HepG2 (cell line): ENCODE results near the gene NPTXR. TPM values are rescaled to one million over a fixed set of nuclear protein-coding genes. Genes with fewer than 3 reads are reported as not detected.

ENCODE experiments used
- ATAC-seq: fragments of 200-7000 bp; cut with Tn5 transposase; 3 replicates; pipeline ENCODE4 v1.9.1; 2020; ENCODE audit warnings: mild to moderate bottlenecking, moderate library complexity
- BruUV-seq: library from RNA; stranded (reverse); fragments of 400-500 nt; replicated peaks from 2 replicates; lab custom pipeline; 2021; lab: Mats Ljungman, UMichigan
- CTCF ChIA-PET: fragments of 300-600 bp; formaldehyde crosslinking; extraction: SDS; loops from one replicate; lab custom pipeline; 2021; ENCODE audit warnings: low total read pairs, inconsistent platforms, low intra/inter-chr PET ratio; lab: Yijun Ruan, JAX
- POLR2A ChIA-PET: fragments of 350-600 bp; sonication (Branson Sonifier 250); formaldehyde crosslinking; loops from one replicate; lab custom pipeline; 2020; ENCODE audit warnings: antibody characterized with exemption, inconsistent platforms; lab: Yijun Ruan, JAX
- DNase-seq: peaks from one replicate; pipeline ENCODE4 v3.0.0-alpha.2; 2015; ENCODE audit warnings: low spot score
- FAIRE-seq: peaks from 3 replicates; lab custom pipeline; 2011; peaks lifted over from hg19 to GRCh38; lab: Jason Lieb, UNC
- H2AFZ ChIP-seq: one replicate; pipeline ENCODE4 v1.6.1; 2011; ENCODE audit warnings: low read length, inconsistent platforms
- H3K27ac ChIP-seq: fragments of 300-600 bp; 3 replicates; pipeline ENCODE4 v1.8.0; 2011; ENCODE audit warnings: mixed run types, mild to moderate bottlenecking, mixed read lengths, low read length, inconsistent platforms; ENCODE audit not compliant: insufficient read depth; ENCODE audit errors: extremely low read length
- H3K27me3 ChIP-seq, 2 experiments: fragments of 200-600 bp in 1 of 2; 2 replicates in 1 of 2; 3 replicates in 1 of 2; pipeline versions ENCODE4 v1.6.0 to v1.8.0; 2011; ENCODE audit warnings: low read length in 2 of 2, mild to moderate bottlenecking in 2 of 2, moderate library complexity in 2 of 2, inconsistent platforms in 1 of 2; ENCODE audit not compliant: insufficient read depth in 2 of 2, control insufficient read depth in 1 of 2
- H3K36me3 ChIP-seq, 2 experiments: fragments of 200-600 bp in 1 of 2; replicated peaks in 1 of 2; 2 replicates in 1 of 2; 3 replicates in 1 of 2; pipeline versions ENCODE4 v1.5.1 to v1.8.0; 2011; ENCODE audit warnings: low read length in 2 of 2, inconsistent platforms in 1 of 2; ENCODE audit not compliant: insufficient read depth in 2 of 2, control insufficient read depth in 1 of 2
- H3K4me1 ChIP-seq: 2 replicates; pipeline ENCODE4 v1.5.1; 2012; ENCODE audit warnings: low read length, inconsistent platforms; ENCODE audit not compliant: insufficient read depth
- H3K4me2 ChIP-seq: 2 replicates; pipeline ENCODE4 v1.6.0; 2011; ENCODE audit warnings: low read depth, low read length, inconsistent platforms
- H3K4me3 ChIP-seq, 3 experiments: fragments of 200-600 bp in 1 of 3; sonication (generic), shearing (Covaris generic) in 1 of 3; replicated peaks in 1 of 3; 2 replicates each; pipeline ENCODE4 v1.5.1; 2011 to 2016; ENCODE audit warnings: low read length in 3 of 3, inconsistent platforms in 2 of 3, low read depth in 2 of 3, mild to moderate bottlenecking in 2 of 3, control low read depth in 1 of 3, mixed read lengths in 1 of 3; ENCODE audit not compliant: insufficient read depth in 1 of 3
- H3K79me2 ChIP-seq: one replicate; pipeline ENCODE4 v1.6.1; 2011; ENCODE audit warnings: low read length, inconsistent platforms; ENCODE audit not compliant: insufficient read depth
- H3K9ac ChIP-seq: 2 replicates; pipeline ENCODE4 v1.6.0; 2011; ENCODE audit warnings: mild to moderate bottlenecking, low read depth, low read length, inconsistent platforms; ENCODE audit not compliant: insufficient read depth
- H3K9me3 ChIP-seq: 2 replicates; pipeline ENCODE4 v1.5.1; 2012; ENCODE audit warnings: mild to moderate bottlenecking, low read length
- H4K20me1 ChIP-seq: 2 replicates; pipeline ENCODE4 v1.6.0; 2011; ENCODE audit warnings: inconsistent platforms, mild to moderate bottlenecking, low read length, moderate library complexity; ENCODE audit not compliant: insufficient read depth
- ARHGAP35 ChIP-seq: sonication (generic); formaldehyde crosslinking; IDR thresholded peaks from 2 replicates; pipeline ENCODE4 v1.9.0; 2022; ENCODE audit warnings: mild to moderate bottlenecking, inconsistent platforms, moderate library complexity, missing genetic modification reagents, borderline replicate concordance
- GFI1 ChIP-seq: sonication (generic); formaldehyde crosslinking; IDR thresholded peaks from 2 replicates; pipeline ENCODE4 v1.5.0; 2020; ENCODE audit warnings: missing genetic modification reagents, mild to moderate bottlenecking, borderline replicate concordance
- IKZF4 ChIP-seq: sonication (generic); formaldehyde crosslinking; IDR thresholded peaks from 2 replicates; pipeline ENCODE4 v1.5.1; 2020; ENCODE audit warnings: borderline replicate concordance, mild to moderate bottlenecking, low read depth, missing genetic modification reagents; ENCODE audit errors: not compliant biosample characterization
- MBD4 ChIP-seq: IDR thresholded peaks from 2 replicates; pipeline ENCODE4 v1.6.1; 2012; ENCODE audit warnings: low read length, inconsistent platforms, borderline replicate concordance
- NFE2L2 ChIP-seq: fragments of 150-350 bp; IDR thresholded peaks from 2 replicates; pipeline ENCODE4 v1.6.1; 2014; ENCODE audit warnings: low read length
- TAF15 ChIP-seq: fragments of 200-400 bp; formaldehyde crosslinking; IDR thresholded peaks from one replicate; pipeline ENCODE4 v1.6.1; 2018; ENCODE audit warnings: mild to moderate bottlenecking, low read depth, low read length; ENCODE audit not compliant: poor library complexity, severe bottlenecking
- TRAFD1 ChIP-seq: sonication (generic); formaldehyde crosslinking; IDR thresholded peaks from 2 replicates; pipeline ENCODE4 v1.5.1; 2020; ENCODE audit warnings: missing genetic modification reagents, mild to moderate bottlenecking, borderline replicate concordance
- YY1 ChIP-seq: IDR thresholded peaks from 2 replicates; pipeline ENCODE4 v1.6.1; 2011; ENCODE audit warnings: low read length, low read depth, moderate library complexity, mild to moderate bottlenecking; ENCODE audit not compliant: insufficient read depth, insufficient replicate concordance
- ZFP41 ChIP-seq: sonication (generic); formaldehyde crosslinking; IDR thresholded peaks from 2 replicates; pipeline ENCODE4 v1.4.0; 2020; ENCODE audit warnings: mild to moderate bottlenecking, missing genetic modification reagents, borderline replicate concordance
- ZNF260 ChIP-seq: sonication (generic); formaldehyde crosslinking; IDR thresholded peaks from 2 replicates; pipeline ENCODE4 v1.4.0; 2020; ENCODE audit warnings: missing genetic modification reagents, low read depth, mild to moderate bottlenecking, borderline replicate concordance
- ZNF549 ChIP-seq: sonication (generic); formaldehyde crosslinking; IDR thresholded peaks from 2 replicates; pipeline ENCODE4 v1.5.0; 2020; ENCODE audit warnings: missing genetic modification reagents
- ZNF788 ChIP-seq: sonication (generic); formaldehyde crosslinking; IDR thresholded peaks from 2 replicates; pipeline ENCODE4 v1.5.0; 2020; ENCODE audit warnings: mild to moderate bottlenecking, missing genetic modification reagents, borderline replicate concordance
- ZXDC ChIP-seq: sonication (generic); formaldehyde crosslinking; IDR thresholded peaks from 2 replicates; pipeline ENCODE4 v1.5.0; 2020; ENCODE audit warnings: mild to moderate bottlenecking, missing genetic modification reagents
- WGBS: methylation state at CpG from one replicate; pipeline ENCODE4 v1.1.6; 2017; ENCODE audit warnings: low lambda C conversion rate; 5-methylcytosine and 5-hydroxymethylcytosine counted together
- in situ Hi-C: cut with HindIII; loops from 2 replicates; pipeline ENCODE4 v1.10.0; 2017; ENCODE audit warnings: low pct_unique_long_range_greater_than_20kb; ENCODE audit not compliant: extremely low pct_ligation_motif_present
- intact Hi-C: fragments of 100-400 bp; cut with micrococcal nuclease; formaldehyde crosslinking; loops from one replicate; pipeline ENCODE4 v1.10.0; 2022; ENCODE audit not compliant: unreplicated experiment
- polyA plus RNA-seq, 8 experiments: library from polyadenylated mRNA; depleted of rRNA in 3 of 8; stranded (reverse) in 7 of 8; unstranded in 1 of 8; fragments of >200 nt; fragmentation: Illumina TruSeq in 4 of 8; extraction: Trizol in 4 of 8; gene quantifications; 2 replicates each; pipeline versions ENCODE4 v1.2.1 to v1.2.3, GENCODE V29; 2011 to 2016; ENCODE audit warnings: low read depth in 4 of 8, missing spikeins in 1 of 8, mixed read lengths in 1 of 8; ENCODE audit not compliant: insufficient read depth in 1 of 8
- total RNA-seq, 5 experiments: library from RNA; depleted of rRNA; stranded (reverse); fragments of >200 nt; fragmentation: Illumina TruSeq; extraction: Trizol; gene quantifications; 2 replicates each; pipeline ENCODE4 v1.2.3, GENCODE V29; 2016; ENCODE audit warnings: low read depth in 1 of 5

Gene NPTXR
- total and polyA plus RNA-seq, 2 of the 13 experiments (the other 11 are each of a cell fraction or from before 2014, with no cell fraction given) = 2.6 to 4.8 TPM

DNA sequence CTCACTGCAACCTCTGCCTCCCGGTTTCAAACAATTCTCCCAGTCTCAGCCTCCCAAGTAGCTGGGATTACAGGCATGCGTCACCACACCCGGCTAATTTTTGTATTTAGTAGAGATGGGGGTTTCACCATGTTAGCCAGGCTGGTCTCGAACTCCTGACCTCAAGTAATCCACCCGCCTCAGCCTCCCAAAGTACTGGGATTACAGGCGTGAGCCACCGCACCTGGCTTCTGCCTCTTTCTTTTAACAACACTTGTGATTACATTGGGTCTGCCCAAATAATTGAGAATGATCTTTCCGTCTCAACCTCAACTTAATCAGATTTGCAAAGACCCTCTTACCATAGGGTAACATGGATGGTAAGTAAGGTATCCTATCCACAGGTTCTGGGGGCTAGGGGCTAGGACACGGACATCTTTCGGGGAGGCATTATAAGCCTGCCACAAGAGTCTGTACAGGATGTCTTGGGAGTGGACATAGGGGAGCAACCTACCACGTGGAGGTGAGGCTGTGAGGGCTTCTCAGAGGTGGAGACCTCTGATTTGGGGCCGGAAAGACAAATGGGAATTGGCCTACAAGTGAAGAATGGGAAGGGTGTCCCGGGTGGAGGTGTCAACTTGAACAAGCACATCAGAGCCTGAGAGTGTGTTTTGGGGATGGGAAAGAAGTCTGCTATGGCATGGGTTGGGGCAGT is 30.8 kb upstream of the NPTXR start:
- Histone ChIP-seq H3K9me3 (no peaks in the 10 kb centered on the region), H3K27me3 (peaks cover 2 to 37% of the 10 kb centered on the region in 2 experiments; a peak in 4 of 5 replicates), H3K9ac (no peak overlapping the region), H3K79me2 (no peaks in the 10 kb centered on the region), H3K4me2 (no peak overlapping the region), H4K20me1 (no peaks in the 10 kb centered on the region; the same call in 1 of the 2 replicates), H3K4me3 (no peak overlapping the region), H3K4me1 (peaks cover 10% of the 10 kb centered on the region), H2AFZ (no peak overlapping the region), H3K36me3 (no peaks in the 10 kb centered on the region; a peak in 1 of 5 replicates), H3K27ac (no peak overlapping the region)
- ChIA-PET CTCF (no interaction called here), POLR2A (no interaction called here)
- in situ Hi-C loops = loop anchor here (5.0 to 10.0 kb wide), 2 partner anchors 128 to 250 kb away; no protein-coding TSS in a partner anchor
- intact Hi-C loops = no loop called here
- TF ChIP-seq ZNF549 (CRISPR knock-in tag) = no peak
- no peak for TF ChIP-seq ARHGAP35 (CRISPR knock-in tag)
- no peak for TF ChIP-seq TAF15
- TF ChIP-seq ZXDC = no peak
- TF ChIP-seq ZNF260 (CRISPR knock-in tag) = no peak
- TF ChIP-seq GFI1 (CRISPR knock-in tag) = no peak
- no peak for TF ChIP-seq IKZF4
- no peak for TF ChIP-seq ZNF788 (CRISPR knock-in tag)
- no peak for TF ChIP-seq TRAFD1 (CRISPR knock-in tag)
- TF ChIP-seq MBD4 = no peak
- no peak for TF ChIP-seq NFE2L2
- no peak for TF ChIP-seq ZFP41 (CRISPR knock-in tag)
- no peak for TF ChIP-seq YY1
- 56% methylated on average over 13 of the region's 13 CpGs for WGBS
- BruUV-seq = no TSS peak
- ATAC-seq (no peak), FAIRE-seq (no peak), DNase-seq (no peak)
